Caco-2 (cell line): ENCODE data around the gene OAT. TPM values are rescaled to one million over a fixed set of nuclear protein-coding genes. Genes with fewer than 3 reads are reported as not detected.

Experiments
- BruUV-seq: library from RNA; stranded (reverse); fragments of 400-500 nt; replicated peaks from 2 replicates; lab custom pipeline; 2021; lab: Mats Ljungman, UMichigan
- CTCF ChIA-PET: fragments of 300-600 bp; sonication (Branson Sonifier 250); formaldehyde crosslinking; loops from one replicate; lab custom pipeline; 2022; ENCODE audit warnings: antibody characterized with exemption; lab: Charles Lee
- POLR2A ChIA-PET: fragments of 300-600 bp; sonication (Branson Sonifier 250); formaldehyde crosslinking; loops from one replicate; lab custom pipeline; 2022; ENCODE audit warnings: antibody characterized with exemption; lab: Charles Lee
- DNase-seq, 2 experiments: peaks; one replicate each; pipeline versions ENCODE4 v3.0.0 to v3.0.0-alpha.2; 2020 to 2022
- H3K27me3 ChIP-seq: replicated peaks from 2 replicates; pipeline ENCODE4 v1.6.0; 2011; ENCODE audit warnings: low read length; ENCODE audit not compliant: control insufficient read depth, insufficient read depth
- H3K36me3 ChIP-seq: 2 replicates; pipeline ENCODE4 v1.5.1; 2011; ENCODE audit warnings: low read length; ENCODE audit not compliant: control insufficient read depth, insufficient read depth
- H3K4me1 ChIP-seq: fragments of 250-450 bp; sonication (Bioruptor Pico); 2 replicates; pipeline ENCODE4 v1.5.1; 2020; ENCODE audit warnings: mild to moderate bottlenecking
- H3K4me3 ChIP-seq: 2 replicates; pipeline ENCODE4 v1.5.1; 2011; ENCODE audit warnings: low read depth, mild to moderate bottlenecking, control low read depth, low read length
- H3K9me3 ChIP-seq: fragments of 250-450 bp; sonication (Bioruptor Pico); 2 replicates; pipeline ENCODE4 v1.5.1; 2020; ENCODE audit warnings: mild to moderate bottlenecking, moderate library complexity
- H3K27ac Mint-ChIP-seq: one replicate; pipeline ENCODE4 v1.8.0; 2022; ENCODE audit warnings: mixed read lengths; ENCODE audit not compliant: unreplicated experiment
- H3K27me3 Mint-ChIP-seq: one replicate; pipeline ENCODE4 v1.8.0; 2022; ENCODE audit warnings: mixed read lengths; ENCODE audit not compliant: insufficient read depth, unreplicated experiment
- H3K36me3 Mint-ChIP-seq: one replicate; pipeline ENCODE4 v1.8.0; 2022; ENCODE audit warnings: mild to moderate bottlenecking, mixed read lengths; ENCODE audit not compliant: insufficient read depth, unreplicated experiment
- H3K4me1 Mint-ChIP-seq: one replicate; pipeline ENCODE4 v1.8.0; 2022; ENCODE audit warnings: low read depth, mixed read lengths; ENCODE audit not compliant: unreplicated experiment
- H3K4me3 Mint-ChIP-seq: one replicate; pipeline ENCODE4 v1.8.0; 2022; ENCODE audit warnings: mild to moderate bottlenecking, moderate library complexity, mixed read lengths; ENCODE audit not compliant: unreplicated experiment
- H3K9me3 Mint-ChIP-seq: one replicate; pipeline ENCODE4 v1.8.0; 2022; ENCODE audit warnings: mixed read lengths; ENCODE audit not compliant: unreplicated experiment
- CTCF ChIP-seq, 2 experiments: fragments of 200-600 bp in 1 of 2; IDR thresholded peaks; 1 replicate in 1 of 2; 2 replicates in 1 of 2; pipeline versions ENCODE4 v1.5.1 to v1.8.0; 2011 to 2022; ENCODE audit warnings: antibody characterized with exemption in 1 of 2, control low read depth in 1 of 2, inconsistent platforms in 1 of 2, low read depth in 1 of 2, low read length in 1 of 2, mild to moderate bottlenecking in 1 of 2, moderate library complexity in 1 of 2; ENCODE audit not compliant: insufficient read depth in 1 of 2, severe bottlenecking in 1 of 2, unreplicated experiment in 1 of 2
- intact Hi-C: fragments of 100-400 bp; cut with micrococcal nuclease; formaldehyde crosslinking; loops from one replicate; pipeline ENCODE4 v1.10.0; 2022; ENCODE audit not compliant: unreplicated experiment
- total RNA-seq: library from RNA; stranded (reverse); gene quantifications from 2 replicates; pipeline ENCODE4 v1.2.3, GENCODE V29; 2022

Gene OAT
- total RNA-seq, 1 experiment from 2014 or later = 312 TPM

GRCh38 chr10:124451276-124451675 is 32.6 kb upstream of the OAT start:
- no peak for DNase-seq
- Histone ChIP-seq H3K4me3 (no peak overlapping the region), H3K4me1 (peaks cover 20% of the 10 kb centered on the region), H3K27me3 (peaks cover 2% of the 10 kb centered on the region), H3K9me3 (no peaks in the 10 kb centered on the region), H3K36me3 (no peaks in the 10 kb centered on the region)
- H3K9me3 Mint-ChIP-seq = no peaks in the 10 kb centered on the region
- intact Hi-C loops = no loop called here
- POLR2A ChIA-PET = no interaction called here
- TF ChIP-seq CTCF (IDR thresholded peaks at IDR 0.05; ENCODE audit: insufficient read depth in 1 of 2, low read depth in 1 of 2, low read length in 1 of 2, severe bottlenecking in 1 of 2, unreplicated experiment in 1 of 2) = no peak
- BruUV-seq = no TSS peak
- H3K4me1 Mint-ChIP-seq = no peaks in the 10 kb centered on the region
- CTCF ChIA-PET = no interaction called here
- H3K27ac Mint-ChIP-seq = no peak overlapping the region
- H3K4me3 Mint-ChIP-seq = no peak overlapping the region
- H3K27me3 Mint-ChIP-seq = peaks cover 19% of the 10 kb centered on the region
- no peaks in the 10 kb centered on the region for H3K36me3 Mint-ChIP-seq

DNA sequence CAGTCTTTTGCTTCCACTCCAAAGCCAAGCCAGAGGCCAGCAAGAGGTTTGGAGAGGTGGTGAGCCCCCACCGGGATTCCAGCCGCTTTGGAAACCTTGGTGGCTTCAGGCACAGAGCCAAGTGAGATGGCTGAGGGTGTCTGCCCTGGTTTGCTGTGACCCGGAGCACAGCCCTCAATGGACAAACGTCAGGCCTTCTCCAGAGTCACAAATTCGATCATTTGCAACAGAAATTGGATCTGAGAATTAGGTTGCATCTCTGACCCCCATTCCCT is 32.0 kb upstream of the OAT start:
- Mint-ChIP-seq H3K4me1 (no peaks in the 10 kb centered on the region), H3K27ac (no peak overlapping the region), H3K36me3 (no peaks in the 10 kb centered on the region), H3K9me3 (no peaks in the 10 kb centered on the region), H3K4me3 (peak overlapping the region; percentile 75), H3K27me3 (peaks cover 19% of the 10 kb centered on the region)
- no peak for DNase-seq
- H3K9me3 ChIP-seq = no peaks in the 10 kb centered on the region
- H3K27me3 ChIP-seq = peaks cover 2% of the 10 kb centered on the region
- ChIA-PET CTCF (no interaction called here), POLR2A (no interaction called here)
- H3K4me1 ChIP-seq = peaks cover 17% of the 10 kb centered on the region
- intact Hi-C loops = no loop called here
- H3K36me3 ChIP-seq = no peaks in the 10 kb centered on the region
- H3K4me3 ChIP-seq = no peak overlapping the region
- BruUV-seq = no TSS peak
- no peak for TF ChIP-seq CTCF (IDR thresholded peaks at IDR 0.05; ENCODE audit: insufficient read depth in 1 of 2, low read depth in 1 of 2, low read length in 1 of 2, severe bottlenecking in 1 of 2, unreplicated experiment in 1 of 2)

DNA sequence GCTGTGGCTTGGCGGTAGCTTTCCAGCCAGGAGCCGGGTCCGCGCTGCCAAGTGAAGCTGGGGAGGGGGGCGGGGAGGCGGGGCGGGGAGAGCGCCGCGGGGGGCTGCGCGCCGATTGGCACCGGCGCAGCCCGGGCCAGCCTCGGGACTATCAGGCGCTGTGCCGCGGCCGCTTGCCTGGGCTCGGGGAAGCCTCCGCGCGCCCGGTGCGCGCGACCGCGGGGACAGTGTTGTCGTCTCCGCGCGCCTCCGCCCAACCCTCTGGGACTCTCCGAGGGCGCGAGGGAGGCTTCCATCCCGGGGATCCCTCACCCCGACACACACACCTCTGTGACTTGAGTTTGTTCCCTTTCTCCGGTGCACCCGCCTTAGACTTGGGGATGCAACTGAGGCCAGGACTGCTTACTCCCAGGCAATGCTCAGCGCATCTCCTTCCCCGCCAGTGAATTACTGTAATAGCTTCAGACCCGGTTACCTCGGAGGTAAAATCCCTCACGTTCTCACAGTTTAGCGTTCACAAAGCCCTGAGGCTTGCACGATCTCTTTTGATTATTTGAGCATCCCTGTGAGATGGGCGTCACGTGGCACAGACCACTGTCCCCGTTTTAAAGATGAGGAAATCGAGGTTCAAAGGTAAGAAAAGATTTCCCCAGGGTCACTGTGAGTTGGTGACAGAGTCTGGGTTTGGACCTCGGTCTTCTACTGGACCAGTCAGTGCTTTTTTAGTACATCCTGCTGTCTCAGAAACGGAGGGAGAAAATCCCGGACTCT is 31.5 kb upstream of the OAT start, which contains the start of gene NKX1-2:
NKX1-2 (minus strand) TSS at position 24 of the 771 bp plus-strand sequence. CDS start 92 bp downstream, outside the sequence.
- Mint-ChIP-seq H3K9me3 (no peaks in the 10 kb centered on the region), H3K36me3 (no peaks in the 10 kb centered on the region), H3K4me1 (no peaks in the 10 kb centered on the region), H3K27me3 (peaks cover 19% of the 10 kb centered on the region), H3K27ac (no peak within 1 kb of the TSS), H3K4me3 (peak within 1 kb of the TSS; percentile 75)
- no peaks in the 10 kb centered on the region for H3K36me3 ChIP-seq
- no TSS peak for BruUV-seq
- H3K4me3 ChIP-seq = peak within 1 kb of the TSS; percentile 41
- peak in 1 of 2 experiments; percentile 36 for DNase-seq
- ChIA-PET CTCF (interaction anchor here (1.4 kb wide), 1 partner anchor 32 kb away, joined by 3 read pairs; the partner anchor contains the start of gene OAT), POLR2A (no interaction called here)
- intact Hi-C loops = no loop called here
- peaks cover 17% of the 10 kb centered on the region for H3K4me1 ChIP-seq
- TF ChIP-seq CTCF (IDR thresholded peaks at IDR 0.05; ENCODE audit: insufficient read depth in 1 of 2, low read depth in 1 of 2, low read length in 1 of 2, severe bottlenecking in 1 of 2, unreplicated experiment in 1 of 2) = no peak
- no peaks in the 10 kb centered on the region for H3K9me3 ChIP-seq
- H3K27me3 ChIP-seq = peaks cover 2% of the 10 kb centered on the region
